Right renal cortex interstitium (tissue), 3 donors: ENCODE results near the gene MUC4. TPM values are rescaled to one million over a fixed set of nuclear protein-coding genes. Genes with fewer than 3 reads are reported as not detected.
"Not testable (repeated sequence)": the region's sequence is repeated elsewhere in the genome, so short reads cannot be mapped to it uniquely, and the experiment has no call there.

Experiments used
- DNase-seq, 3 donors: peaks; one replicate each; pipeline ENCODE4 v3.0.0-alpha.2; 2013; ENCODE audit warnings: low read depth in 3 of 3, low spot score in 2 of 3
- polyA plus RNA-seq, 3 donors: library from polyadenylated mRNA; unstranded; fragments of 120-200 nt; gene quantifications; one replicate each; pipeline ENCODE4 v1.2.1, GENCODE V29; 2013; ENCODE audit not compliant: insufficient read length in 3 of 3

Gene MUC4
- polyA plus RNA-seq, 3 donors: 0.83 to 0.97 (median 0.87) TPM

- DNase-seq: no peak
These were observed 60.8 kb downstream of the MUC4 start for GRCh38 chr3:195750797-195751520.

GRCh38 chr3:195749101-195749500 lies 62.6 kb downstream of the MUC4 start:
- not testable (repeated sequence) for DNase-seq

DNA sequence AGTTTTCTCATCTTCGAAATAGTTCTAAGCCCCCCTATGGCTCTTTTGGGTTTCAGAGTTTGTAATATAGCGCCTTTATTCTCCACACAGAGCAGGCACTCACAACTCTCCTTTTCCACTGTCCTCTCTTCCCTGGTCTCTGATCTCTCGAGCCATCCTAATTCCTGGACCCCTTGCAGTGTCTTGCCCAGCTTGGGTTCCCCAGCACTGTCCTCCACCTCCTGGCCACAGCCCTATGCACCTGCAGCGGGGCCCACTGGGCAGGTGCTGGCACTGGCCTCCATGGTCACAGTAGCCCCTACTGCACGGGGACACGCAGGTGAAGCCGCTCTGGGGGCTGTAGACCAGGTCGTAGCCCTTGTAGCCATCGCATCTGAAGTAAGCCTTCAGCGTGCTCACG lies 63.1 kb downstream of the MUC4 start:
- DNase-seq: no peak

- DNase-seq: no peak
These were observed 65.0 kb downstream of the MUC4 start for GRCh38 chr3:195746751-195747150.

- no peak for DNase-seq
These were observed 65.4 kb downstream of the MUC4 start for GRCh38 chr3:195746346-195746745.

GRCh38 chr3:195744437-195744836 lies 67.3 kb downstream of the MUC4 start:
- DNase-seq: no peak

GRCh38 chr3:195739561-195740111 lies 72.1 kb downstream of the MUC4 start:
- no peak for DNase-seq

DNA sequence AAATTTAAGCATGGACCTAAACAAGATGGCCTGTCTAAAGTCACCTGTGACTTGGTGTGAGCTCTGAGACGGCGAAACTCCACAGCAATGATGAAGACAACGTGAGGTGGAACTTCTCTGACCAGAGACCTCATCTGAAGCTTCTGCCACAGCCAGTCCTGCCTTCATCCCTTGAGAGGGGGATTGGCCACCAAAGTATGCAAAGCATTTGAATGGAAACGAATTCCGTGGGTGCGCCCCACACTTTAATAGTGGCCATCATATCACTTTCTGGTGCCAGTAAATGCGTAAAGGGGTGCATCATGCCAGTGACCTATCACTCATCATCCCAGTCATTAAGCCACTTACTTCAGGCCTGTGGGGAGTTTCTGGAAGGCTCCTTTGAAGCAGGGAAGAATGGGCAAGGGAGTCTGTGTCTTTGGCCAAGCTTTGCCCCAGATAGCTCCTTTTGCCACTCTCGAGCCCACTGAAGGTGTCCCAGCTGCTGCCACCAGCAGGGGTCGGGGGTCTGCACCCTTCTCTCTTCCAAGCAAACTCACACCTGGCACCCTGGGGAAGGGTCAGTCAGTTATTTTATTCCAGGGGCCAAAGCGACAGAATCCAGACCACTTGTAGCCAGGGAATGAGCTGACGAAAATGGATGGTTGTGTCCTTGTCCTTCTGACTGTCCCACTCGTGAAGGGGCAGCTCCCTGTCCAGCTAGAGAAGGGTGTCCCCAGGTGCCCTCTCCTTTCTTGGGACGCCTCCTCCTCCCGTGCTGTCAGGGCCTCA lies 73.3 kb downstream of the MUC4 start:
- no peak for DNase-seq

DNA sequence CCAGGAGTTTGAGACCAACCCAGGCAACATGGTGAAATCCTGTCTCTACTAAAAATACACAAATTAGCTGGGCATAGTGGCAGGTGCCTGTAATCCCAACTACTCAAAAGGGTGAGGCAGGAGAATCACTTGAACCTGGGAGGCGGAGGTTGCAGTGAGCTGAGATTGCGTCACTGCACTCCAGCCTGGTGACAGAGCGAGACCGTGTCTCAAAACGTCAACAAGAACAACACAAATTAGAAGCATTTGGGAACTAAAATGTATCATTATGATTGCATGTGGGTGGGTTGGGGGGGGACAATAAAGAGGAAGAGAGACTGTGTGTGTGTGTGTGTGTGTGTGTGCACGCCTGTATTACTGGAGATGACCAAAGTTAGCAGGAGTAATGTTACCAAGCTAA lies 73.9 kb downstream of the MUC4 start:
- DNase-seq: not testable (repeated sequence)

GRCh38 chr3:195736866-195737490 lies 74.8 kb downstream of the MUC4 start:
- DNase-seq: no peak

DNA sequence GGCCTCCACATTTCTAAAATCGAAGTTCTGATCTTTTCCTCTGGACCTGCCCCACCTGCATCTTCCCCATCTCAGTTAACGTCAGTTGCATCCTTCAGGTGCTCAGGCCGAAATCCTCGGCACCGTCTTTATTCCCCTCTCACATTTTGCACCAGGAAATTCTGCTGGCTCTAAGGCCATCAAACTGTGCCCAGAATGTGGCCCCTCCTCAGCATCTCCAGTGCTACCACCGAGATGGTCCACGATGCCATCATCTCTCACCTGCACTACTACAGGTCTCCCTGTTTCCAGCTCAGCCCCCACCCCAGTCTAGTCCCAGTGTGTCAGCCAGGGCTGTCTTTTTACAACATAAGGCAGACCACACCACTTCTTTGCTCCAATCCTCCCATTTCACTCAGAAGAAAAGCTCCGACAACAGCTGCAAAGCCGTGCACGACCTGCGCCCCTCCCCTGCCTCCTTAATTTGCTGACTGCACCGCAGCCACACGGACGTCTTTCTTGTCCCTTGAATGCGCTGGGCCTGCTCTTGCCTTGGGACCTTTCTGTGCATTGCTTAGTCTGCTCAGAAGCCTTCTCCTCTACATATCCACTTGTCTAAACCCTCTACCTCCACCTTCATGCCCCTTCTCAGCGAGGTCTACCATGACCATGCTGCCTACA lies 76.6 kb downstream of the MUC4 start:
- DNase-seq: no peak

GRCh38 chr3:195732940-195733339 lies 78.8 kb downstream of the MUC4 start:
- DNase-seq: peak in 1 of 3 donors; percentile 17

DNA sequence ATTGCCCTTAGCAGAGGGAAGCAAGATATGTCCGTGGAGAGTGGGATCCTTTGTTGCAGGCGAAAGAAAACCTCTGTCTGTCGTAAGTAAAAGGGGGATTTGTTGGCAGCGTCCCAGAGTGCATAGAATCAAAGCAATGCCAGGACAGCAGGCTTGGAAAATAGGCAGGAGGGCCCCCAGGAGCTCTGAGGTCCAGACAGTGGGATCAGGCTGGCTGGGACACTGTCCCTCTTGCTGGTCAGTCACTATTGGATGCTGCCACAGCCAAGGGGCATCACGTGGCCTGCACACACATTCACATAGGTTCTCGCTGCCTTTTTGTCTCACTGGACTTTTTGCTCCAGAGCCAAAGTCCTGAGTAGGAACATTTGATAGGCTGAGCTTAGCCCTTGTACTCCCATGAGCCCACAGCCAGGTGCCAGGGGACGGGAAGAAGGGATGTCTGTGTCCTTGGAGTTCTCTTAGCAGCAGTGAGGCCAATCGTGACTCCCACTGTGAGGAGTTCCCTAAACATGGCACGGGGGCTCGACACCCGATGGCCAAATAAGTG lies 80.3 kb downstream of the MUC4 start:
- DNase-seq: no peak

- DNase-seq: no peak
These were observed 82.1 kb downstream of the MUC4 start for GRCh38 chr3:195729476-195730251.

GRCh38 chr3:195728789-195729188 lies 82.9 kb downstream of the MUC4 start:
- not testable (repeated sequence) for DNase-seq

DNA sequence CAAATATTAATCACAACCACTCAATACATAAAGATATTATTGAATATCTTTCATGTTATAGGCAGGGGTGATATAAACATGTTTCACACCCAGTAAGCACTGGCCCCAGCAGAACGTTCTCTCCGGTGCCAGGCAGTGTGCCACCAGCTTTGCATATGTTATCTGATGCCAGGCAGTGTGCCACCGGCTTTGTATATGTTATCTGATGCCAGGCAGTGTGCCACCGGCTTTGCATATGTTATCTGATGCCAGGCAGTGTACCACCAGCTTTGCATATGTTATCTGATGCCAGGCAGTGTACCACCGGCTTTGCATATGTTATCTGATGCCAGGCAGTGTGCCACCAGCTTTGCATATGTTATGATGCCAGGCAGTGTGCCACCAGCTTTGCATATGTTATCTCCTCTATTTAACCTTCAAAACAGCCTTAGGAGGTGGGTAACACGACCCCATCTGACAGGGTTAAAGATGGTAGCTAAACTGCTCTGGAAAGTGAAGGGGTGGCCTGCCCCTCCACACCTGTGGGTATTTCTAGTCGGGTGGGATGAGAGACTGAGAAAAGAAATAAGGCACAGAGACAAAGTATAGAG lies 84.0 kb downstream of the MUC4 start:
- DNase-seq: no peak

DNA sequence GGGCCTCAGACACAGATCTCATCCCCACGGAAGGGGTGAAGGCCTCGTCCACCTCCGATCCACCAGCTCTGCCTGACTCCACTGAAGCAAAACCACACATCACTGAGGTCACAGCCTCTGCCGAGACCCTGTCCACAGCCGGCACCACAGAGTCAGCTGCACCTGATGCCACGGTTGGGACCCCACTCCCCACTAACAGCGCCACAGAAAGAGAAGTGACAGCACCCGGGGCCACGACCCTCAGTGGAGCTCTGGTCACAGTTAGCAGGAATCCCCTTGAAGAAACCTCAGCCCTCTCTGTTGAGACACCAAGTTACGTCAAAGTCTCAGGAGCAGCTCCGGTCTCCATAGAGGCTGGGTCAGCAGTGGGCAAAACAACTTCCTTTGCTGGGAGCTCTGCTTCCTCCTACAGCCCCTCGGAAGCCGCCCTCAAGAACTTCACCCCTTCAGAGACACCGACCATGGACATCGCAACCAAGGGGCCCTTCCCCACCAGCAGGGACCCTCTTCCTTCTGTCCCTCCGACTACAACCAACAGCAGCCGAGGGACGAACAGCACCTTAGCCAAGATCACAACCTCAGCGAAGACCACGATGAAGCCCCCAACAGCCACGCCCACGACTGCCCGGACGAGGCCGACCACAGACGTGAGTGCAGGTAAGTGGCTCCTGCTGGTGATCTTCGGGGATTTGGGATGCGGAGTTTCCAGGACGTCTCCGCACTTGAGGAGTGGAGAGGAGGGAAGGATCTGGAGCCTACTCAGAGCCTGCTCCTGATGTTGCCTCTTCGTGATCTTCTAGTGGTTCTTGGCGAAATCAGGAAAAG lies 85.6 kb downstream of the MUC4 start:
- not testable (repeated sequence) for DNase-seq

- DNase-seq: not testable (repeated sequence)
These were observed 87.4 kb downstream of the MUC4 start for GRCh38 chr3:195724363-195724762.

- not testable (repeated sequence) for DNase-seq
These were observed 88.8 kb downstream of the MUC4 start for GRCh38 chr3:195722996-195723345.
